ENCODE results near the gene MORC3. TPM values are rescaled to one million over a fixed set of nuclear protein-coding genes. Genes with fewer than 3 reads are reported as not detected.
"Not testable (repeated sequence)": the region's sequence is repeated elsewhere in the genome, so short reads cannot be mapped to it uniquely, and the experiment has no call there.

Gene MORC3
- total RNA-seq, 1 experiment from 2014 or later, result 15.9 TPM

DNA sequence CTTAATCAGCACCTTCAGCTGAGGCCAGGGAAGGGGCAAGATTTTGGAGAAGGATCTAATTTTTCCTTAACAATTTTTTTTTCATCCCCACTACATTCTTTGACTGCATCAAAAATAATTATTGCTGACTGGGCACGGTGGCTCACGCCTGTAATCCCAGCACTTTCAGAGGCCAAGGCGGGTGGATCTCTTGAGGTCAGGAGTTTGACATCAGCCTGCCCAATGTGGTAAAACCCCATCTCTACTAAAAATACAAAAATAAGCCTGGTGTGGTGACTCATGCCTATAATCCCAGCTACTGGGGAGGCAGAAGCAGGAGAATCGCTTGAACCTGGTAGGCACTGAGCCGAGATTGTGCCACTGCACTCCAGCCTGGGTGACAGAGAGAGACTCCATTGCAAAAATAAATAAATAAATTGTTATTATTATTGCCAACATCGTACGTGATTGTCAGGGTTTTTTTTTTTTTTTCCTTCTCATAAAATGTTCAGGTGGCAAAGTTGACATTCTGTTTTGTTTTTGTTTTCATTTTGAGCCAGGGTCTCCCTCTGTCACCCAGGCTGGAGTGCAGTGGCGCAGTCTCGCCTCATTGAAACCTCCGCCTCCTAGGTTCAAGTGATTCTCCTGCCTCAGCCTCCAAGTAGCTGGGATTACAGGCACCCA is 37.3 kb upstream of the MORC3 start:
- H3K36me3 ChIP-seq (ENCODE audit: low read depth), result no peaks in the 10 kb centered on the region
- CTCF ChIA-PET, result no interaction called here
- no peak overlapping the region for H3K27ac ChIP-seq
- no peak for DNase-seq
- H3K27me3 ChIP-seq (ENCODE audit: insufficient read depth, low read depth), result no peaks in the 10 kb centered on the region
- H3K9me2 ChIP-seq (ENCODE audit: insufficient read depth), result no peaks in the 10 kb centered on the region
- TF ChIP-seq, protein P1, sequence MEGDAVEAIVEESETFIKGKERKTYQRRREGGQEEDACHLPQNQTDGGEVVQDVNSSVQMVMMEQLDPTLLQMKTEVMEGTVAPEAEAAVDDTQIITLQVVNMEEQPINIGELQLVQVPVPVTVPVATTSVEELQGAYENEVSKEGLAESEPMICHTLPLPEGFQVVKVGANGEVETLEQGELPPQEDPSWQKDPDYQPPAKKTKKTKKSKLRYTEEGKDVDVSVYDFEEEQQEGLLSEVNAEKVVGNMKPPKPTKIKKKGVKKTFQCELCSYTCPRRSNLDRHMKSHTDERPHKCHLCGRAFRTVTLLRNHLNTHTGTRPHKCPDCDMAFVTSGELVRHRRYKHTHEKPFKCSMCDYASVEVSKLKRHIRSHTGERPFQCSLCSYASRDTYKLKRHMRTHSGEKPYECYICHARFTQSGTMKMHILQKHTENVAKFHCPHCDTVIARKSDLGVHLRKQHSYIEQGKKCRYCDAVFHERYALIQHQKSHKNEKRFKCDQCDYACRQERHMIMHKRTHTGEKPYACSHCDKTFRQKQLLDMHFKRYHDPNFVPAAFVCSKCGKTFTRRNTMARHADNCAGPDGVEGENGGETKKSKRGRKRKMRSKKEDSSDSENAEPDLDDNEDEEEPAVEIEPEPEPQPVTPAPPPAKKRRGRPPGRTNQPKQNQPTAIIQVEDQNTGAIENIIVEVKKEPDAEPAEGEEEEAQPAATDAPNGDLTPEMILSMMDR (conservative IDR thresholded peaks at IDR 0.05), result no peak
- no peak for TF ChIP-seq EZH2 (IDR thresholded peaks at IDR 0.05; ENCODE audit: low read depth)
- no peaks in the 10 kb centered on the region for H3F3A ChIP-seq (ENCODE audit: insufficient read depth, low read depth)
- no peak overlapping the region for H3K4me2 ChIP-seq
- POLR2A ChIA-PET (ENCODE audit: unreplicated experiment), result no interaction called here
- no TSS peak for BruUV-seq (replicated peaks)
- no peak overlapping the region for H2AFZ ChIP-seq
- no peaks in the 10 kb centered on the region for H3K79me2 ChIP-seq (ENCODE audit: low read depth)
- no peaks in the 10 kb centered on the region for H3K4me1 ChIP-seq (replicated peaks; ENCODE audit: insufficient read depth)
- no peaks in the 10 kb centered on the region for H3K9me3 ChIP-seq (ENCODE audit: insufficient read depth, low read depth)
- no peaks in the 10 kb centered on the region for H4K20me1 ChIP-seq (ENCODE audit: insufficient read depth)
- no peak overlapping the region for H3K4me3 ChIP-seq
- intact Hi-C loops (cut with micrococcal nuclease; ENCODE audit: unreplicated experiment), result no loop called here

DNA sequence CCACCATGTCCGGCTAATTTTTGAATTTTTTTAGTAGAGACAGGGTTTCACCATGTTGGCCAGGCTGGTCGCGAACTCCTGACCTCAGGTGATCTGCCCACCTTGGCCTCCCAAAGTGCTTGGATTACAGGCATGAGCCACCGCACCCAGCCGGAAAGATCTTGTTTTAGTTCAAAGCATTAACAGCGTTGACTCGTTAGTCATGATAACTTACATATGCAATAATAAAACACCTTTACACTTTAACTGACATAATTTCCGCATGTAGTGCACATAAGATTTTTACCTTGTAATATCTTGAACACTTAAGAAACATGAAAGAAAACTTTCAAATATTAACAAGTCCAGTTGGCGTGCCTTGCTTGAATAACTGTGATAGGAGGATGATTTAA is 36.8 kb upstream of the MORC3 start:
- H3K9me3 ChIP-seq (ENCODE audit: insufficient read depth, low read depth); CTCF ChIA-PET; H2AFZ ChIP-seq; H3K9me2 ChIP-seq (ENCODE audit: insufficient read depth); POLR2A ChIA-PET (ENCODE audit: unreplicated experiment); BruUV-seq (replicated peaks); intact Hi-C loops (cut with micrococcal nuclease; ENCODE audit: unreplicated experiment); H3K79me2 ChIP-seq (ENCODE audit: low read depth); H3K4me3 ChIP-seq; H3K27me3 ChIP-seq (ENCODE audit: insufficient read depth, low read depth); H3K27ac ChIP-seq; H3K4me2 ChIP-seq; H3F3A ChIP-seq (ENCODE audit: insufficient read depth, low read depth); H4K20me1 ChIP-seq (ENCODE audit: insufficient read depth); DNase-seq; H3K36me3 ChIP-seq (ENCODE audit: low read depth); H3K4me1 ChIP-seq (replicated peaks; ENCODE audit: insufficient read depth): not testable (repeated sequence)

DNA sequence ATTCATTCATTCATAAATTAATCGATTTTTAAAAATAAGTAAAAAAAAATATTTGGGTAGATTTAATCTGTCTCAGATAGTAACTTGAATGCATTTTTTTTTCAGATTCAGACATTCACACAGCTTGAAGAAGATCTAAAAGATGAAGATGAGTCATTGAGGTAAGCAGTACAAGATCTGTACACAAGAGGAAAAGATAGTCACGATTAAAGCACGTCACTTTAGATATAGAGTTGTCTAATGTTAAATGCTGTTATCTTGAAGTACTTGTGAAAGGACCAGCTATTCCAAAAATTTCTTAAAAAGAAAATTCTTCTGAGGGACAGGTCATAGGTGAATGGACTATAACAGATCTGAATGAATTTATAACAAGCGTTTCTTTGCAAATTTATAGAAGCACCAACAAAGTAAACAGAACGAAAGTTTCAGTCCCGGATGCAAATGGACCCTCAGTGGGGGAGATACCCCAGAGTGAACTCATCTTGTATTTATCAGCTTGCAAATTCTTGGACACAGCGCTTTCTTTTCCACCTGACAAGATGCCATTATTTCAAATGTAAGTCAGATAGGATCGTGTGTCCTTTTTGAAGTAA is 31.2 kb upstream of the MORC3 start:
- ChIA-PET CTCF (no interaction called here), POLR2A (ENCODE audit: unreplicated experiment) (no interaction called here)
- intact Hi-C loops (cut with micrococcal nuclease; ENCODE audit: unreplicated experiment), result no loop called here
- Histone ChIP-seq H3F3A (ENCODE audit: insufficient read depth, low read depth) (no peaks in the 10 kb centered on the region), H3K4me2 (no peak overlapping the region), H3K9me2 (ENCODE audit: insufficient read depth) (no peaks in the 10 kb centered on the region), H3K4me3 (no peak overlapping the region), H4K20me1 (ENCODE audit: insufficient read depth) (no peaks in the 10 kb centered on the region), H3K27ac (no peak overlapping the region), H3K79me2 (ENCODE audit: low read depth) (no peaks in the 10 kb centered on the region), H3K27me3 (ENCODE audit: insufficient read depth, low read depth) (no peaks in the 10 kb centered on the region), H3K9me3 (ENCODE audit: insufficient read depth, low read depth) (no peaks in the 10 kb centered on the region), H3K36me3 (ENCODE audit: low read depth) (no peaks in the 10 kb centered on the region), H3K4me1 (replicated peaks; ENCODE audit: insufficient read depth) (no peaks in the 10 kb centered on the region), H2AFZ (no peak overlapping the region)
- TF ChIP-seq, protein P1 (conservative IDR thresholded peaks at IDR 0.05), result no peak
- TF ChIP-seq EZH2 (IDR thresholded peaks at IDR 0.05; ENCODE audit: low read depth), result no peak
- BruUV-seq (replicated peaks), result no TSS peak
- DNase-seq, result no peak

DNA sequence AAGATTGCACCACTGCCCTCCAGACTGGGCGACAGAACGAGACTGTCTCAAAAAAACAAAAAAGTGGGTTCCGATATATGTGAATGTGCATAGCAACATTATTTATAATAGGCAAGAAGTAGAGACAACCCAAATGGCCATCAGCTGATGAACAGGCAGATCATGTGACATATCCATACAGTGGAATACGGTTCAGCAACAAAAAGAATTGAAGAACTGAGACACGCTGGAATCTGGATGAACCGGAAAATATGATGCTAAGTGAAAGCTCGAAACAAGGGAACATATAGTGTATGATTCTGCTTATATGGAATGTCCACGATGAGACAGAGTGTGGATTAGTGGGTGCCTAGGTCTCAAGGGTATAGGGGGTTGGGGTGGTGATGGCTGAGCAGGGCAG is 28.5 kb upstream of the MORC3 start:
- ChIA-PET CTCF (no interaction called here), POLR2A (ENCODE audit: unreplicated experiment) (no interaction called here)
- no peaks in the 10 kb centered on the region for H3K9me2 ChIP-seq (ENCODE audit: insufficient read depth)
- no TSS peak for BruUV-seq (replicated peaks)
- no peak for TF ChIP-seq EZH2 (IDR thresholded peaks at IDR 0.05; ENCODE audit: low read depth)
- TF ChIP-seq, protein P1 (conservative IDR thresholded peaks at IDR 0.05), result no peak
- intact Hi-C loops (cut with micrococcal nuclease; ENCODE audit: unreplicated experiment), result no loop called here
- H3K4me1 ChIP-seq (replicated peaks; ENCODE audit: insufficient read depth), result no peaks in the 10 kb centered on the region
- no peaks in the 10 kb centered on the region for H3K9me3 ChIP-seq (ENCODE audit: insufficient read depth, low read depth)
- no peak overlapping the region for H3K4me2 ChIP-seq
- no peaks in the 10 kb centered on the region for H4K20me1 ChIP-seq (ENCODE audit: insufficient read depth)
- no peak for DNase-seq
- no peak overlapping the region for H3K4me3 ChIP-seq
- H3K27me3 ChIP-seq (ENCODE audit: insufficient read depth, low read depth), result no peaks in the 10 kb centered on the region
- no peaks in the 10 kb centered on the region for H3K79me2 ChIP-seq (ENCODE audit: low read depth)
- no peak overlapping the region for H3K27ac ChIP-seq
- H3F3A ChIP-seq (ENCODE audit: insufficient read depth, low read depth), result no peaks in the 10 kb centered on the region
- no peak overlapping the region for H2AFZ ChIP-seq
- H3K36me3 ChIP-seq (ENCODE audit: low read depth), result no peaks in the 10 kb centered on the region
